NCI-H128 (cell line): Measurements from ENCODE around the gene SYNJ2.

Experiments used
- DNase-seq: peaks from one replicate; lab custom pipeline; 2025; ENCODE audit not compliant: unreplicated experiment; lab: John Stamatoyannopoulos, UW

Gene SYNJ2

DNA sequence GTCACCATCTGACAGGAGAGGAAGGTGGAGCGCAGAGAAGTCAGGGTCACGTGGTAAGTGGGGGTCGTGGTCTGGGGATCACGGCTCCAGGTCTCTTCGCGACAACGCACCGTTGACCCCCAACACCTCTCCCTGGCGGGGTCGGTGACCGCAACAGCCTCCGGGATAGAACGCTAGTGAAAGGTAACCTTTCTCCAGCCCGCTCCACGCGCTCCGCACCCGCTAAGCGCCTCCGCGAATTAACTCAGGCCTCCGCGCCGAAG is 600 bp upstream of the SYNJ2 start:
- no peak for DNase-seq

- DNase-seq, result no peak
These were observed 469 bp downstream of the SYNJ2 start for GRCh38 chr6:157982102-157982562.

DNA sequence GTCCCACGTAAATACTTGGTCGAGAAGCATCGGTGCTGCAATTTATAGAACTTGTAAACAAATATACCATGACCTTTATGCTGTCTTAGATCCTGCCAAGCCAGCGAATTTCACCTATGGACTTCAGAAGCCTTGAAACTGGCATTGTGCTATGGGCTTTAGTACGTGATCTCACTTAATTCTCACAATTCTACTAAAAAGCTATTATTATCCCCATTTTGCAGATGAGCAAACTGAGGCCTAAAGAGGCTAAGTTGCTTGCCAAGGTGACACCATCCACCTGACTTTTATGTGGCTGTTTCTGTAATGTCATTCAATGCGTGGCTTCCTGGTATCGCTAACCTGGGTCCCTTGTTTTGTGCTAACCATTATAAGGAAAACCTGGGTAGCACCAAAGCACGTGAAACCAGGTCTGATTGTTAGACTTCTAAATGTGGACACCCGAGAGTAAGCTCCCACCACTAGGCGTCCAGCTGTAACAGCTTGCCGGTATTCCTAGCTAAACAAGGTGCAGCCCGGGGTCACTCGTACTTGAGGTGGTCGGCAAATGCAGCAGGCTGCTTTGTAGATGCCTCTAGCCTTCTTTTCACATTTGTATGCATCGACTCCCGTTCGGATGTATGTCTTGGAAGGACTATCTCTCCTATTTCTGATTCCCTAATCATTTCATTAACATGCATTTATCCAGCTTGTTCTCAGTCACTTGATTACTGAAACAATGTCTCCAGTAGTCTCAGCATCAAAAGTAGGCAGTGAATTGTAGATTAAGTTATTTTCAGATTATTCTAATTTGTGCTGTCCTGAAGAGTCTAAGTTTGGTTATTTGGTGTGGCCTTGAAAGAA is 1.1 kb downstream of the SYNJ2 start:
- DNase-seq, result no peak

- DNase-seq, result no peak
These were observed 1.9 kb downstream of the SYNJ2 start for GRCh38 chr6:157983406-157984119.

DNA sequence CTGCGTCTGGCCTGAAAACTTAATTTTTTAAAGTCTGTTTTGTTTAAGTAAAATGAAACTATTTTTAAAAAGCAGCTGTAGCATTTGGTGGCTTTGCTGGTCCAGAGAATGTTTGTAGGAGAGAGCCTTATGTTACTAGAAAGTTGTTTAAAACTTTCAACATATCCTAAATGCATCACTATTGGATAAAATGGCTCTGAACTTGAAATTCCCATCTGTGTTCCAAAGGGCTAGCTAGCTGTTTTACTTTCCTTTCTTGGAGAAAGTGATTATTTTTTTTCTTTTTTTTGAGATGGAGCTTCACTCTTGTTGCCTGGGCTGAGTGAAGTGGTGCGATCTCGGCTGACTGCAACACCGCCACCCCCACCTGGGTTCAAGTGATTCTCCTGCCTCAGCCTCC is 2.5 kb downstream of the SYNJ2 start:
- no peak for DNase-seq

DNA sequence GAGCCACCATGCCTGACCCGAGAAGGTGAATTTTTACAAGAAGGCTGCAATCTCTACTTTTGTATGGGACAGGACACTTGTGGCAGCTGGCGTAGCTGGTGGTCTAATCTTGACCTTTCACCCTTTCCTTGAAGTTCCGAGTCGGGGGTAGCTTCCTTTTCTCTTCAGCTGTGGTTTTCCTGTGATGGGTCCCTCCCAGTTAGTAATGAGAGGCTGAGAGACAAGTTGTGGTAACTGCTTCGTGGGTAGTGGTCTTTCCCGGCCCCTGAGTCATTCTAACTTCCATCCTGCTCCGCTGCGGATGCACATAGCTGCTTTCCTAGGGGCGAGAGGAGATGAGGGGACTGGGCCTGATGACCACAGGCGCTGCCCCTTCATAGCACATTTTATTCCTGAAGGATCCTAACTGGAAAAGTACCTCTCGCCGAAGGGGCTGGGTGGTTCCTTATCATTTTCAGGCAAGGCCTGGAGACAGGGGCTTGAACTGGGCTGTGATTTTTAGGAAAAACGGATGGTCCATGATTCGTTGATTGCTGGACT is 3.1 kb downstream of the SYNJ2 start:
- DNase-seq, result no peak

- DNase-seq, result no peak
These were observed 3.9 kb downstream of the SYNJ2 start for GRCh38 chr6:157985378-157986155.

- no peak for DNase-seq
These were observed 6.4 kb downstream of the SYNJ2 start for GRCh38 chr6:157987788-157988699.

GRCh38 chr6:157988700-157989063 is 7.0 kb downstream of the SYNJ2 start:
- no peak for DNase-seq

GRCh38 chr6:157989541-157990289 is 8.1 kb downstream of the SYNJ2 start:
- DNase-seq, result no peak

DNA sequence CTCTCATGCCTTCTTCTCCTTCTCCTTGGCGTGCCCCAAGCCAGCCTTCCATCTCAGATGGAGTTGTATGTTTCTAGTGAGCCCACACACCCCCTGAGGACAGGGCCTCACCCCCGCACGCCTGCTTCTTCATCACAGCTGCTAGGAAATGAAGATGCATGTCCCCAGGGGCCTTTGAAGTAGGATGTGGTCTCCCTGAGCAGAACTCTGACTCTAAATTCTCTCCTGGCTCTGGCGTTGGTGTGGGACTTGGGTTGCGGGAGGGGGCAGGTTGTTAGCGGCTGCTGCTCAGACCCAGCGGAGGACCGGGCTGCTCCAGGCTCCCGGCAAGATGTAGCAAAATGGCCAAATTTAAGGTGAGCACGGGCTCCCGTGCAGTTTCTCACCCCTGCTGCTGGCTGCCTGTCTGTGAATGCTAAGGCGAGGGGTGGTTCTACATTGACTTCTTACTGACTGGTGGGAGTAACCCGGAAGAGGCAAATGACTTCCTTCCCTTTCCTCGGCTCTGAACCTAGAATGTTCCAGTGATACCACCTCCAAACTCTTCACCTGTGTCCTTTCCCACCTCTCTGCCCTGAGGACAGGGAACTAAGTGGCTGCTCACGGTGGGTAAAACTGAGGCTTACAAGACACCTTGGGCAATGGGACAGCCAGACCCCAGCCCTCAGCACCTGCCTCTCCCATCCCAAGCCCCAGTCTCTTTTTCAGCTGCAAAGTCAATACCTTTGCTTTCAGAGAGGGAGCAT is 8.8 kb downstream of the SYNJ2 start:
- DNase-seq, result no peak

DNA sequence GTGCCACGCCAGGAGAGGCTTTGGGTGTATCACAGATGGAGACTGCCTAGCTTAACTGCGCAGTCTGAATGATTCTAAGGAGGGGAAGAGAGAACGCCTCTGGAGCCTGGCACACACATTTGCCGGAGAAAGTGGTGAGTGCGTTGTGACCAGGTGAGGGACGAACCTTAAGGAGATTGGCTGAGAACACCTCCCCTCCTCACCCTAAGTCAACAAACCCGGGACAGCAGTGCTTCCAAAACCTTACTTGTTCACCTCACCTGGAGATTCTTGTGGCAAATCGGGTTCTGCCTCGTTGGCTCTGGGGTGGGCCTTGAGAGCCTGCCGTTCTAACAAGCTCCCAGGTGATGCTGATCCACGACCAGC is 9.4 kb downstream of the SYNJ2 start:
- DNase-seq, result no peak

DNA sequence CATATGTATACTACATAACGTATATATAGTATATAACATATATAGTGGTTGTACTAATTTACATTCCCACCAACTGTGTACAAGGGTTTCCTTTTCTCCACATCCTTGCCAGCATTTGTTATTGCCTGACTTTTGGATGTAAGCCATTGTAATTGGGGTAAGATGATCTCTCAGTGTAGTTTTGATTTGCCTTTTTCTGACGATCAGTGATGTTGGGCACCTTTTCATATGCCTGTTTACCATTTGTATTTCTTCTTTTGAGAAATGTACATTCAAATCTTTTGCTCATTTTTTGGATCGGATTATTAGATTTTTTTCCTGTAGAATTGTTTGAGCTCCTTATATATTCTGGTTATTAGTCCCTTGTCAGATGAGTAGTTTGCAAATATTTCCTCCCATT is 11.4 kb downstream of the SYNJ2 start:
- no peak for DNase-seq

DNA sequence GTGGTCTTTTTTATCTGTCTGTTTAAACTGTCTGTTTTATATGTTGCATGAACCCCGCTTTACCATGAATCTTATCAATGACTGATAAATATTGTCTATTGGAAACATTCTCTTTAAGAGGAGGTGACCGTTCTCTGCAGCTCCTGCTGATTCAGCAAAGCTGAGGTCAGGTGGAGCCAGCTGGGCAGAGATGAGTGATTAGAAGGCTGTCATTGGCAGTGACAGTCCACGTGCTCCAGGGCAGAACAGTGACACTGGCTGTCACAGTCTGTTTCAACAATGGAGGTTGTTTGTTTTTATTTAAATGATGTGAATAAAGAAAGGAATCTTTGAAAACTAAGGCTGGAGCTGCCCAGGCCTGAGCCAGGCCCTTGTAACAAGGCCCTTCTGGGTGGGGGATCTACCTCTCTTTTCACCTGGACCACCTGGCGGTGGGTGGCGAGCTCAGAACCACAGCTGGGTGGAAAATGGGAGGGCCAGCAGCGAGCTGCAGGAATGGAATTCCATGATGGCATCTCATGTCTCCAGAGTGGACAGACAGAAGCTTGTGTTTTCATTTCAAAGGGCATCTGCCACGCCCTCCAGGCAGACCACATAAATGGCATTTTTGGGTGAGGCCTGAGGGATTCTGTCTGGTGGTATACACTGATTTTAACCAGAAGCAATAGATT is 12.6 kb downstream of the SYNJ2 start:
- DNase-seq, result no peak

DNA sequence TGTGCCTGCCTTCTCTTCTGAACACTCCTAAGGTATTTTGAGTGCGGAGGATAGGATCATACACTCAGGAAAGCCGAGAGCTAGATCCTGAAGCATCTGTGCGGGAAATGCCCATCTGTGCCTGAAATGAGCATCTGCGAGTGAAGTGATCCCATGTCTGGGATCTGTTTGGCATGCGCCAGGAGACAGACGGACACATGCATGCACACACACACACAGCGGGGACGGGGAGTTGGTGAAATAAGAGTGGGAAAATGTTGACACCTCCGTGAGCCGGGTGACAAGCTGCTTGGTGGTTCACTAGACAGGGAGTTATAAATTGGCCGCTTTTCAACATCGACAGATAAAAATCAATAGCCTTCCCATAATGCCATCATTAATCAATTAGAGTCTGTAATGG is 13.8 kb downstream of the SYNJ2 start:
- DNase-seq, result no peak

DNA sequence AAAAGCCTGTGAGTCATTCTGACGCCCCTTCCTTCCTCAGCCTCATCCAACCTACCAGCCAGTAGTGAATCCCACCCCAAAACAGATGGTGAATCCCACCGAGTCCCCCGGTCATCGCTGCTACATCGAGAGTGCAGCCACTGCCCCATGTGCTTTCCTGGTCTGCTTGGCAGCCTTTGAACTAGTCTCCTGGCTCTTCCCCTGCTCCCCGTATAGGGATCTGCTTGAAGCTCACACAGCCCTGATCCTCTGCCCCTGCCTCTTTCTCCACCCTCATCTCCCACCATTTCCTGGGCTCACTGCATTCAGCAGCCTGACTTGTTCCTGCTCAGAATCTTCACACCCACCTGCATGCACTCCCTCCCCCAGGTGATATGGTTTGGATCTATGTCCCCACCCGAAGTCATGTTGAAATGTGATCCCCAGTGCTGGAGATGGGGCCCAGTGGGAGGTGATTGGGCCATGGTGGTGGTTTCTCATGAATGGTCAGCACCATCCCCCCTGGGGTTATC is 14.6 kb downstream of the SYNJ2 start:
- no peak for DNase-seq

- DNase-seq, result no peak
These were observed 15.4 kb downstream of the SYNJ2 start for GRCh38 chr6:157996918-157997702.
